Progenitor cell of endocrine pancreas (in vitro differentiated cells): ENCODE measurements around the gene TNF. TPM values are rescaled to one million over a fixed set of nuclear protein-coding genes. Genes with fewer than 3 reads are reported as not detected.

Experiments
- DNase-seq: peaks from one replicate; pipeline ENCODE4 v3.0.0; 2021; ENCODE audit warnings: low spot score; ENCODE audit not compliant: unreplicated experiment
- H3K27ac Mint-ChIP-seq: 2 replicates; pipeline ENCODE4 v1.8.0; 2021; ENCODE audit warnings: mild to moderate bottlenecking, moderate library complexity, mixed read lengths
- H3K27me3 Mint-ChIP-seq: 2 replicates; pipeline ENCODE4 v1.8.0; 2021; ENCODE audit warnings: mixed read lengths
- H3K36me3 Mint-ChIP-seq: 2 replicates; pipeline ENCODE4 v1.8.0; 2022; ENCODE audit warnings: mixed read lengths; ENCODE audit not compliant: insufficient read depth
- H3K4me1 Mint-ChIP-seq: 2 replicates; pipeline ENCODE4 v1.8.0; 2021; ENCODE audit warnings: low read depth, mixed read lengths
- H3K4me3 Mint-ChIP-seq: 2 replicates; pipeline ENCODE4 v1.8.0; 2021; ENCODE audit warnings: low read depth, mild to moderate bottlenecking, moderate library complexity, mixed read lengths
- H3K9me3 Mint-ChIP-seq: 2 replicates; pipeline ENCODE4 v1.8.0; 2021; ENCODE audit warnings: low read depth, mixed read lengths
- total RNA-seq: library from RNA; stranded (reverse); gene quantifications from 2 replicates; pipeline ENCODE4 v1.2.1, GENCODE V29; 2021
- TF ChIP-seq, protein P1 (sequence below): fragments of 200-600 bp; sonication (generic); IDR thresholded peaks from one replicate; pipeline ENCODE4 v1.5.0; 2021; ENCODE audit warnings: antibody characterized with exemption, mild to moderate bottlenecking; ENCODE audit not compliant: unreplicated experiment

Gene TNF
- total RNA-seq, 1 donor from 2014 or later, result not detected

DNA sequence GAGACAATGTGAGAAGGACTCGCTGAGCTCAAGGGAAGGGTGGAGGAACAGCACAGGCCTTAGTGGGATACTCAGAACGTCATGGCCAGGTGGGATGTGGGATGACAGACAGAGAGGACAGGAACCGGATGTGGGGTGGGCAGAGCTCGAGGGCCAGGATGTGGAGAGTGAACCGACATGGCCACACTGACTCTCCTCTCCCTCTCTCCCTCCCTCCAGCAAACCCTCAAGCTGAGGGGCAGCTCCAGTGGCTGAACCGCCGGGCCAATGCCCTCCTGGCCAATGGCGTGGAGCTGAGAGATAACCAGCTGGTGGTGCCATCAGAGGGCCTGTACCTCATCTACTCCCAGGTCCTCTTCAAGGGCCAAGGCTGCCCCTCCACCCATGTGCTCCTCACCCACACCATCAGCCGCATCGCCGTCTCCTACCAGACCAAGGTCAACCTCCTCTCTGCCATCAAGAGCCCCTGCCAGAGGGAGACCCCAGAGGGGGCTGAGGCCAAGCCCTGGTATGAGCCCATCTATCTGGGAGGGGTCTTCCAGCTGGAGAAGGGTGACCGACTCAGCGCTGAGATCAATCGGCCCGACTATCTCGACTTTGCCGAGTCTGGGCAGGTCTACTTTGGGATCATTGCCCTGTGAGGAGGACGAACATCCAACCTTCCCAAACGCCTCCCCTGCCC is 1.7 kb downstream of the TNF start:
- Mint-ChIP-seq H3K27me3 (peaks cover 65% of the 10 kb centered on the region), H3K9me3 (no peaks in the 10 kb centered on the region), H3K4me1 (peaks cover 11% of the 10 kb centered on the region), H3K36me3 (no peaks in the 10 kb centered on the region), H3K27ac (no peak overlapping the region), H3K4me3 (no peak overlapping the region)
- TF ChIP-seq, protein P1, sequence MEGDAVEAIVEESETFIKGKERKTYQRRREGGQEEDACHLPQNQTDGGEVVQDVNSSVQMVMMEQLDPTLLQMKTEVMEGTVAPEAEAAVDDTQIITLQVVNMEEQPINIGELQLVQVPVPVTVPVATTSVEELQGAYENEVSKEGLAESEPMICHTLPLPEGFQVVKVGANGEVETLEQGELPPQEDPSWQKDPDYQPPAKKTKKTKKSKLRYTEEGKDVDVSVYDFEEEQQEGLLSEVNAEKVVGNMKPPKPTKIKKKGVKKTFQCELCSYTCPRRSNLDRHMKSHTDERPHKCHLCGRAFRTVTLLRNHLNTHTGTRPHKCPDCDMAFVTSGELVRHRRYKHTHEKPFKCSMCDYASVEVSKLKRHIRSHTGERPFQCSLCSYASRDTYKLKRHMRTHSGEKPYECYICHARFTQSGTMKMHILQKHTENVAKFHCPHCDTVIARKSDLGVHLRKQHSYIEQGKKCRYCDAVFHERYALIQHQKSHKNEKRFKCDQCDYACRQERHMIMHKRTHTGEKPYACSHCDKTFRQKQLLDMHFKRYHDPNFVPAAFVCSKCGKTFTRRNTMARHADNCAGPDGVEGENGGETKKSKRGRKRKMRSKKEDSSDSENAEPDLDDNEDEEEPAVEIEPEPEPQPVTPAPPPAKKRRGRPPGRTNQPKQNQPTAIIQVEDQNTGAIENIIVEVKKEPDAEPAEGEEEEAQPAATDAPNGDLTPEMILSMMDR, result no peak
- DNase-seq, result no peak

DNA sequence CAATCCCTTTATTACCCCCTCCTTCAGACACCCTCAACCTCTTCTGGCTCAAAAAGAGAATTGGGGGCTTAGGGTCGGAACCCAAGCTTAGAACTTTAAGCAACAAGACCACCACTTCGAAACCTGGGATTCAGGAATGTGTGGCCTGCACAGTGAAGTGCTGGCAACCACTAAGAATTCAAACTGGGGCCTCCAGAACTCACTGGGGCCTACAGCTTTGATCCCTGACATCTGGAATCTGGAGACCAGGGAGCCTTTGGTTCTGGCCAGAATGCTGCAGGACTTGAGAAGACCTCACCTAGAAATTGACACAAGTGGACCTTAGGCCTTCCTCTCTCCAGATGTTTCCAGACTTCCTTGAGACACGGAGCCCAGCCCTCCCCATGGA is 2.2 kb downstream of the TNF start:
- peaks cover 64% of the 10 kb centered on the region for H3K27me3 Mint-ChIP-seq
- H3K4me1 Mint-ChIP-seq, result peaks cover 11% of the 10 kb centered on the region
- H3K27ac Mint-ChIP-seq, result no peak overlapping the region
- H3K36me3 Mint-ChIP-seq, result no peaks in the 10 kb centered on the region
- TF ChIP-seq, protein P1, result no peak
- H3K9me3 Mint-ChIP-seq, result no peaks in the 10 kb centered on the region
- no peak overlapping the region for H3K4me3 Mint-ChIP-seq
- DNase-seq, result no peak

DNA sequence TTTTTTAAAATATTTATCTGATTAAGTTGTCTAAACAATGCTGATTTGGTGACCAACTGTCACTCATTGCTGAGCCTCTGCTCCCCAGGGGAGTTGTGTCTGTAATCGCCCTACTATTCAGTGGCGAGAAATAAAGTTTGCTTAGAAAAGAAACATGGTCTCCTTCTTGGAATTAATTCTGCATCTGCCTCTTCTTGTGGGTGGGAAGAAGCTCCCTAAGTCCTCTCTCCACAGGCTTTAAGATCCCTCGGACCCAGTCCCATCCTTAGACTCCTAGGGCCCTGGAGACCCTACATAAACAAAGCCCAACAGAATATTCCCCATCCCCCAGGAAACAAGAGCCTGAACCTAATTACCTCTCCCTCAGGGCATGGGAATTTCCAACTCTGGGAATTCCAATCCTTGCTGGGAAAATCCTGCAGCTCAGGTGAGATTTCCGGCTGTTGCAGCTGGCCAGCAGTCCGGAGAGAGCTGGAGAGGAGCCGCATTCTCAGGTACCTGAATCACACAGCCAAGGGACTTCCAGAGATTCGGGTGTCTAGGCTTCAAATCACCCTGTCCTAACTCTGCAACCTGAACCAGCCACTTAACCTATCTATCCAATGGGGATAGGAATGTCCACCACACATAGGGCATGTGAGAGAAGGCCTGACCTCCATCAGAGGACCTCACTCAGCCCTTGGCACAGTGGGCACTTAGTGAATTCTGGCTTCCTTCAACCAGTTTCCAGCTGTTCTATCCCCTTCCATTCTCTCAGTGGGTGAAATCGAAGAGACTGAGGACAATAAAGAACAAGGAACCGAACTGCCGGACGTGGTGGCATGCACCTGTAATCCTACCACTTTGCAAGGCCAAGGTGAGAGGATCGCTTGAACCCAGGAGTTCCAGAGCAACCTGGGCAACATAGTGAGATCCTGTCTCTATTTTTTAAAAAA is 3.1 kb downstream of the TNF start:
- TF ChIP-seq, protein P1, result no peak
- H3K4me3 Mint-ChIP-seq, result no peak overlapping the region
- no peaks in the 10 kb centered on the region for H3K9me3 Mint-ChIP-seq
- H3K4me1 Mint-ChIP-seq, result peaks cover 11% of the 10 kb centered on the region
- H3K27ac Mint-ChIP-seq, result peak overlapping the region; percentile 31
- H3K36me3 Mint-ChIP-seq, result no peaks in the 10 kb centered on the region
- peaks cover 63% of the 10 kb centered on the region for H3K27me3 Mint-ChIP-seq
- DNase-seq, result no peak

DNA sequence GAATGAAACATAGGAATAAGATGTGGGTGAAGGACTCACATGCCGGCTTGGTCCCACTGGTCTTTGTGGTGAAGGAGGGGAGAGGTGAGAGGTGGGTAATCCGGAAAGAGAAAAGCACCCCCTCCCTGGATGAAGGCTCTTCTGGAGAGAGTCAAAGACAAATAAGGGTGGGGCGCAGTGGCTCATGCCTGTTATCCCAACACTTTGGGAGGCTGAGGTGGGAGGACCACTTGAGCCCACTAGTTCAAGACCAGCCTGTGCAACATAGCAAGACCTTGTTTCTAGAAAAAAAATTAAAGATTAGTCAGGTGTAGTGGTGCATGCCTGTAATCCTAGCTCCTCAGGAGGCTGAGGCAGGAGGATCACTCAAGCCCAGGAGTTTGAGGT is 3.7 kb downstream of the TNF start:
- H3K9me3 Mint-ChIP-seq, result no peaks in the 10 kb centered on the region
- H3K4me3 Mint-ChIP-seq, result no peak overlapping the region
- H3K27me3 Mint-ChIP-seq, result peaks cover 57% of the 10 kb centered on the region
- no peak for DNase-seq
- TF ChIP-seq, protein P1, result no peak
- peaks cover 11% of the 10 kb centered on the region for H3K4me1 Mint-ChIP-seq
- H3K27ac Mint-ChIP-seq, result no peak overlapping the region
- H3K36me3 Mint-ChIP-seq, result no peaks in the 10 kb centered on the region

DNA sequence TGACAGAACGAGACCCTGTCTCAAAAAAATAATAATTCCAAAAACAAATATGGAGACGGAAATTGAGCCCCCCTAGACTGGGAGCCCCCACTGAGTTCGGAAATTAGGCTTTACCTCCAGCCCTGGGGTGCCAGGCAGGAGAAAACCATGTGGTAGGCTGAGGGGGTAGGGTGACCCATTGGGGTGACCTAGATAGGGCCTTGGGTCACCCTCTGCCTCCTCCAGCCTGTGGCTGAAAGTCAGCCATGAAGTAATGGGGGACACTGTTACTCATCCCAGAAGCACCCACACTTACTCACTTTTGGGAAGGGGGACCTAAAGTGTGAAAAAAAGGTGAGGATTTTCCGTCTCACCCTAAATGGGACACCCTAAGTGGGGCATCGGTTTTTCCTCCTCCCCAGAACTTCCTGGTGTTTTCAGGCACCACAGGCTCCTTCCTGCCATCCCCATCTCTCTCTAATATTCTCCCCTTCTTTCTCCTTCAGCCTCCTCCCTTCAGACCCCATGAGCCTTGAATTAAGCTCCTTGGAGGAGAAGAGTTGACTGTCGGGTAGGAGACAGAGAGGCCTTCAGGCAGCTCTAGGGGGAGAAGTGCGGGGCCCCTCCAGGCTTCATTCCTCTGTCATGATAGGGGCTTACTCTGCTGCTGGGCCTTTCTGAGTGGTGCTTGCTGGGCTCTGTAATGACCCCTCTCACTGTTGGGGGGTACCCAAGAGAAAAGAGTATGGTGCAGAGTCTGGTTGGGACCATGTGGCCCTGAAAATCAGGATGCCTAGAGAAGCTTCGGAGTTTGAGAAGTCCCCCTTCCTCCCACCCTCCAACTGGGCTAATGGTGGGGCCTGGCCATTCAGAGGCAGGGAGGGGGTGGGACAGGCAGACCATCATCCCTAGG is 4.4 kb downstream of the TNF start:
- TF ChIP-seq, protein P1, result no peak
- DNase-seq, result no peak
- Mint-ChIP-seq H3K4me1 (peaks cover 11% of the 10 kb centered on the region), H3K4me3 (no peak overlapping the region), H3K27ac (no peak overlapping the region), H3K36me3 (no peaks in the 10 kb centered on the region), H3K27me3 (peaks cover 52% of the 10 kb centered on the region), H3K9me3 (no peaks in the 10 kb centered on the region)
